GM18858 (cell line): Measurements from ENCODE around the gene BTBD2.

ENCODE experiments used
- ATAC-seq: cut with Tn5 transposase; IDR thresholded peaks from one replicate; pipeline ENCODE4 v1.9.1; 2021; ENCODE audit not compliant: unreplicated experiment

The BTBD2 gene

GRCh38 chr19:2015608-2015950, at the start of gene BTBD2:
BTBD2 (minus strand) TSS chr19:2015714; CDS start chr19:2015703, 11 bp downstream.
- ATAC-seq: no peak

GRCh38 chr19:2064788-2065524, 49.4 kb upstream of the BTBD2 start:
- no peak for ATAC-seq

- no peak for ATAC-seq
Observed at GRCh38 chr19:2064395-2064787, 48.9 kb upstream of the BTBD2 start.

- no peak for ATAC-seq
Observed at GRCh38 chr19:2063824-2064223, 48.3 kb upstream of the BTBD2 start.

GRCh38 chr19:2062770-2063169, 47.3 kb upstream of the BTBD2 start:
- ATAC-seq: no peak

- no peak for ATAC-seq
Observed at GRCh38 chr19:2062389-2062729, 46.8 kb upstream of the BTBD2 start.

- peak; percentile 61 for ATAC-seq
Observed at GRCh38 chr19:2061495-2062388, 46.2 kb upstream of the BTBD2 start.

GRCh38 chr19:2060884-2061494, 45.5 kb upstream of the BTBD2 start:
- ATAC-seq: no peak

GRCh38 chr19:2059422-2060201, 44.1 kb upstream of the BTBD2 start:
- no peak for ATAC-seq

GRCh38 chr19:2058570-2059421, 43.3 kb upstream of the BTBD2 start:
- no peak for ATAC-seq

- no peak for ATAC-seq
Observed at GRCh38 chr19:2057484-2058469, 42.3 kb upstream of the BTBD2 start.

GRCh38 chr19:2056837-2057192, 41.3 kb upstream of the BTBD2 start:
- no peak for ATAC-seq

GRCh38 chr19:2055931-2056836, 40.7 kb upstream of the BTBD2 start:
- ATAC-seq: no peak

GRCh38 chr19:2054763-2055162, 39.2 kb upstream of the BTBD2 start:
- no peak for ATAC-seq

GRCh38 chr19:2053601-2054389, 38.3 kb upstream of the BTBD2 start:
- ATAC-seq: no peak

GRCh38 chr19:2051773-2052704, 36.5 kb upstream of the BTBD2 start:
- no peak for ATAC-seq
